Fibroblast of lung (primary cell): ENCODE measurements around the gene NFYA. TPM values are rescaled to one million over a fixed set of nuclear protein-coding genes. Genes with fewer than 3 reads are reported as not detected.

Experiments
- DNase-seq, 2 donors: peaks; one replicate each; pipeline versions ENCODE4 v3.0.0 to v3.0.0-alpha.2; 2010; ENCODE audit warnings: low read depth in 2 of 2
- H2AFZ ChIP-seq: 2 replicates; pipeline ENCODE4 v1.5.1; 2012; ENCODE audit warnings: low read length, control low read depth, inconsistent platforms
- H3K27ac ChIP-seq: 2 replicates; pipeline ENCODE4 v1.5.1; 2011; ENCODE audit warnings: low read length, control low read depth; ENCODE audit not compliant: insufficient read depth
- H3K27me3 ChIP-seq: 2 replicates; pipeline ENCODE4 v1.5.1; 2011; ENCODE audit warnings: mild to moderate bottlenecking, low read length; ENCODE audit not compliant: control insufficient read depth, insufficient read depth
- H3K36me3 ChIP-seq: 2 replicates; pipeline ENCODE4 v1.5.1; 2011; ENCODE audit warnings: low read length; ENCODE audit not compliant: control insufficient read depth, insufficient read depth
- H3K4me1 ChIP-seq: 2 replicates; pipeline ENCODE4 v1.5.1; 2011; ENCODE audit warnings: low read length; ENCODE audit not compliant: control insufficient read depth, insufficient read depth; ENCODE audit errors: extremely low read depth
- H3K4me2 ChIP-seq: 2 replicates; pipeline ENCODE4 v1.5.1; 2011; ENCODE audit warnings: low read length, control low read depth; ENCODE audit not compliant: insufficient read depth; ENCODE audit errors: extremely low read depth
- H3K4me3 ChIP-seq, 4 experiments: fragments of 200-600 bp in 1 of 4; sonication (generic) in 1 of 4; replicated peaks in 1 of 4; 2 replicates each; pipeline ENCODE4 v1.5.1; 2011 to 2016; ENCODE audit warnings: low read length in 4 of 4, low read depth in 3 of 4, mild to moderate bottlenecking in 3 of 4, control low read depth in 2 of 4, inconsistent platforms in 1 of 4, mixed read lengths in 1 of 4; ENCODE audit not compliant: insufficient read depth in 1 of 4; ENCODE audit errors: control extremely low read depth in 1 of 4
- H3K79me2 ChIP-seq: 2 replicates; pipeline ENCODE4 v1.5.1; 2012; ENCODE audit warnings: mild to moderate bottlenecking, low read length, inconsistent platforms; ENCODE audit not compliant: control insufficient read depth, insufficient read depth
- H3K9ac ChIP-seq: 2 replicates; pipeline ENCODE4 v1.5.1; 2011; ENCODE audit warnings: mild to moderate bottlenecking, low read length, control low read depth; ENCODE audit not compliant: insufficient read depth
- H3K9me3 ChIP-seq: 2 replicates; pipeline ENCODE4 v1.5.1; 2012; ENCODE audit warnings: low read depth, low read length; ENCODE audit not compliant: control insufficient read depth, insufficient read depth
- H4K20me1 ChIP-seq: 2 replicates; pipeline ENCODE4 v1.5.1; 2011; ENCODE audit warnings: low read length; ENCODE audit not compliant: control insufficient read depth, insufficient read depth; ENCODE audit errors: extremely low read depth
- CTCF ChIP-seq, 2 donors: IDR thresholded peaks in 1 of 2; conservative IDR thresholded peaks in 1 of 2; 1 replicate in 1 of 2; 2 replicates in 1 of 2; pipeline ENCODE4 v1.5.1; 2011 to 2012; ENCODE audit warnings: low read length in 2 of 2, control low read depth in 1 of 2, inconsistent platforms in 1 of 2, low read depth in 1 of 2, mild to moderate bottlenecking in 1 of 2
- EZH2 ChIP-seq: IDR thresholded peaks from 2 replicates; pipeline ENCODE4 v1.5.1; 2012; ENCODE audit warnings: low read length, control low read depth, mild to moderate bottlenecking; ENCODE audit errors: missing control alignments
- polyA plus RNA-seq, 2 donors: library from polyadenylated mRNA; depleted of rRNA in 1 of 2; stranded (reverse) in 1 of 2; unstranded in 1 of 2; fragments of >200 nt; gene quantifications; 2 replicates each; pipeline ENCODE4 v1.2.1, GENCODE V29; 2011 to 2012; ENCODE audit warnings: missing spikeins in 1 of 2
- total RNA-seq: library from RNA; depleted of rRNA; stranded (reverse); fragments of >200 nt; gene quantifications from 2 replicates; pipeline ENCODE4 v1.2.1, GENCODE V29; 2014

NFYA gene
- total and polyA plus RNA-seq, 2 donors (not counting 1 experiment from before 2014, with no cell fraction given) = 6.9 to 14.9 TPM

- Histone ChIP-seq H4K20me1 (no peaks in the 10 kb centered on the region), H3K9me3 (no peaks in the 10 kb centered on the region), H3K36me3 (no peaks in the 10 kb centered on the region), H3K4me2 (no peak overlapping the region), H3K4me3 (no peak overlapping the region), H3K27me3 (no peaks in the 10 kb centered on the region), H3K9ac (no peak overlapping the region), H3K27ac (no peak overlapping the region), H3K79me2 (no peaks in the 10 kb centered on the region), H2AFZ (no peak overlapping the region), H3K4me1 (no peaks in the 10 kb centered on the region)
- TF ChIP-seq EZH2 (no peak), CTCF (conservative IDR thresholded peaks at IDR 0.05 in 1 of 2, IDR thresholded peaks at IDR 0.05 in 1 of 2; ENCODE audit: low read depth in 1 of 2, low read length in 2 of 2) (no peak)
- DNase-seq = no peak
These were observed 14.0 kb upstream of the NFYA start for GRCh38 chr6:41058783-41059181.

- Histone ChIP-seq H3K27me3 (no peaks in the 10 kb centered on the region), H3K27ac (no peak overlapping the region), H4K20me1 (no peaks in the 10 kb centered on the region), H3K4me3 (no peak overlapping the region), H3K79me2 (no peaks in the 10 kb centered on the region), H3K9me3 (no peaks in the 10 kb centered on the region), H3K4me2 (no peak overlapping the region), H3K9ac (no peak overlapping the region), H3K4me1 (no peaks in the 10 kb centered on the region), H2AFZ (no peak overlapping the region), H3K36me3 (no peaks in the 10 kb centered on the region)
- no peak for TF ChIP-seq EZH2
- no peak for TF ChIP-seq CTCF (conservative IDR thresholded peaks at IDR 0.05 in 1 of 2, IDR thresholded peaks at IDR 0.05 in 1 of 2; ENCODE audit: low read depth in 1 of 2, low read length in 2 of 2)
- peak; percentile 25 to 45 for DNase-seq
These were observed 13.2 kb upstream of the NFYA start for GRCh38 chr6:41059556-41059955.

GRCh38 chr6:41061196-41061726 is 11.5 kb upstream of the NFYA start:
- Histone ChIP-seq H3K27me3 (no peaks in the 10 kb centered on the region), H3K79me2 (no peaks in the 10 kb centered on the region), H2AFZ (no peak overlapping the region), H3K4me3 (no peak overlapping the region), H3K4me2 (no peak overlapping the region), H4K20me1 (no peaks in the 10 kb centered on the region), H3K9ac (no peak overlapping the region), H3K4me1 (no peaks in the 10 kb centered on the region), H3K36me3 (no peaks in the 10 kb centered on the region), H3K9me3 (no peaks in the 10 kb centered on the region), H3K27ac (no peak overlapping the region)
- no peak for DNase-seq
- TF ChIP-seq CTCF (conservative IDR thresholded peaks at IDR 0.05 in 1 of 2, IDR thresholded peaks at IDR 0.05 in 1 of 2; ENCODE audit: low read depth in 1 of 2, low read length in 2 of 2) (no peak), EZH2 (no peak)
